GM12864 (cell line): ENCODE data around the gene ARL6IP4.

ENCODE experiments used
- DNase-seq: peaks from one replicate; pipeline ENCODE4 v3.0.0-alpha.2; 2011; ENCODE audit warnings: low read depth
- H3K4me3 ChIP-seq: 2 replicates; pipeline ENCODE4 v1.5.1; 2011; ENCODE audit warnings: mild to moderate bottlenecking, low read depth, low read length, control low read depth
- CTCF ChIP-seq: IDR thresholded peaks from 2 replicates; pipeline ENCODE4 v1.5.1; 2011; ENCODE audit warnings: low read depth, mild to moderate bottlenecking, moderate library complexity, low read length, control low read depth, inconsistent platforms; ENCODE audit errors: missing control alignments

ARL6IP4 gene

DNA sequence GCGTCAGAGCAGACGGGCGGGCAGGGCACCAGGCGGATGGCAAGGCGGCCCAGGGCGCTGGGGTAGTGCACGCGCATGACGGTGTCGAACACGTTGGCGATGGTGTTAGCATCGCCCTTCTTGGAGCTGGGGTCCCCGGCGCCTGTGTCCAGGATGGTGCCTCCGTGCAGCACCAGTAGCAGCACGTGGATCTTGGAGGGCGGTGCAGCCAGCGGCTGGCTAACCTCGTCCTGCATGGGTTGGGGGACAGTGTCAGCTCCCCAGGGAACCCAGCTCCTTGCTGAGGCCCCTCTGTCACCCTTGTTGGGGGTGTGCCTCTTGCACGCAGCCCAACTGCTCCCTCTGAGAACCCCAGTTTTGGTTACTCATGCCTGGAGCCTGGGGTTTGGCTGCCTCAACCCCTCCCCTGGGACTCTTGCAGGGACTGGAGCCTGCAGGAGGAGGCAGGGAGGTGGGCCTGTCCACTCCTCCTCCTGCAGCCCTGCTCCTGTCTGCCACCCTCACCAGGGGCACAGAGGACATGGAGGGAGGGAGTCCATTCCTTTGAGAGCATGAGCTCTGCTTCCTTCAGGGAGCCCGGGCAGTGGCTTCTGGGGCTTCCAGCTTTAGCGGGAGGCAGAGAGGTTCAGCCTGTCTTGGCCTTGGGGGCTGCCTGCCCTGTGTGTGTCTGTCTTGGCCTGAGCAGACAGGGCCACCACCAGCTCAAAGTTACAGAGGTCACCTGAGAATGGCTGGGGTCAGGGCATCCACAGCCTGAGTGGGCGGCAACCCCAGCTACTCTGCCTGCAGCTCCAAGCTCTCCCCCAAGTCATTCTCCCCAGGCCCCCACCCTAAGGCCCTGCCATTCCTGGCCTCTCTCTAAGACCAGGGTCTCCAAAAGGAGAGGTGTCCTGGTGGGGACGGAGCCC, 17.1 kb downstream of the ARL6IP4 start:
- no peak for TF ChIP-seq CTCF
- no peak for DNase-seq
- H3K4me3 ChIP-seq = no peak overlapping the region

GRCh38 chr12:122998316-122998715, 17.8 kb downstream of the ARL6IP4 start:
- no peak for TF ChIP-seq CTCF
- H3K4me3 ChIP-seq = no peak overlapping the region
- no peak for DNase-seq

GRCh38 chr12:122999196-122999946, 18.9 kb downstream of the ARL6IP4 start:
- DNase-seq = no peak
- TF ChIP-seq CTCF = no peak
- H3K4me3 ChIP-seq = no peak overlapping the region

DNA sequence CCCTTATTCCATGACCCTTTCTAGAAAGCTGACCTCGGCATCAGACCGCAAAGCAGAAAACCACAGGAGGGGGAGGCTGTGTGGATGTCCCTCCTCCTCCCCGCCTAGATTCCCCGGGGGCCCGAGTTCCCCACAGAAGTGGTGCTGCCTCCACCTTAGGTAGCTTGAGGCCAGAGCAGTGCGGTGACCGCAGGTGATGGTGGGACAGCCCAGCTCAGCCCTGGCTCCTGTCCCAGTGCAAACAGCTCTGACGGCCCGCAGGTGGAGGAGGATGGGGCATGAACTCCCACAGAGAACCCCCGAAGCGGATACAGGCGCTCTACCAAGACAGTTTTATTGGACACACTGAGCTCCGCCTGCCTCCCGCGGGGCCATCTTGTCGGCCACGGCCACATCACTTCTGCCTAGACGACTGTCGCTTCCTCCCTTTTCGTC, 19.5 kb downstream of the ARL6IP4 start:
- TF ChIP-seq CTCF = no peak
- no peak overlapping the region for H3K4me3 ChIP-seq
- DNase-seq = no peak

DNA sequence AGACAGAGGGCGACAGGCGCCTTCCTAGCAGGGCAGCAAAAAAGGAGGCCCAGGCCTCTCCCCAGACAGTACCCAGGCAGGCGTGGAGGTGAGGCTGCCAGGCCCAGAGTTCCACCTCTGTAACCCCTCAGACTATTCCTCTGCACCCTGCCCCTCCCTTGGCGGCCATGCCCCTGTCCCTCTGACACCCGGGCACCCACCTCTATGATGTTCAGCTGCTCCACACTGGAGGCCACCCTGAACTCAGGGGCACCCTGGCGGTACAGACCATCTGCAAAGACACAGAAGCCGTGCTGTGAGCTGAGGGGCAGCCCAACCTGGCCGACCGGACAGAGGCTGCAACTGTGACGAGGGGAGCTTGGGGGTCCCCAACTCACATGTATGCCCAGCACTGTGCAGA, 20.1 kb downstream of the ARL6IP4 start:
- TF ChIP-seq CTCF = no peak
- no peak for DNase-seq
- no peak overlapping the region for H3K4me3 ChIP-seq

DNA sequence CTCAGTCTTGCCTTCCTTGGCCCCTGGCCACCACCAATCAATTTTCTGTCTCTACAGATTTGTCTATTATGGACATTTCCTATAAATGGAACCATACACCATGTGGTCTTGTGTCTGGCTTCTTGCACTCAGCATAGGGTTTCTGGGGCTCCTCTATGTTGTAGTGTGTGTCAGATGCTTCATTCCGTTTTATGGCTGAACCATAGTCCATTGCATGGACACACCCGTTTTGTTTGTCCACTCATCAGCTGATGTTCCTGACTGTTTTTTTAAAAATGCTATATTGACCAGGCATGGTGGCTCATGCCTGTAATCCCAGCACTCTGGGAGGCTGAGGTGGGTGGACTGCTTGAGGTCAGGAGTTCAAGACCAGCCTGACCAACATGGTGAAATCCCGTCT, 21.0 kb downstream of the ARL6IP4 start:
- no peak for DNase-seq
- H3K4me3 ChIP-seq = no peak overlapping the region
- TF ChIP-seq CTCF = no peak

- DNase-seq = no peak
Observed at GRCh38 chr12:123003257-123003656, 22.8 kb downstream of the ARL6IP4 start.

More at GRCh38 chr12:123003257-123003656, 22.8 kb downstream of the ARL6IP4 start:
- TF ChIP-seq CTCF = no peak
- no peak overlapping the region for H3K4me3 ChIP-seq
